ENCODE results near the gene CLEC4D. TPM values are rescaled to one million over a fixed set of nuclear protein-coding genes. Genes with fewer than 3 reads are reported as not detected.
"Not testable (repeated sequence)": the region's sequence is repeated elsewhere in the genome, so short reads cannot be mapped to it uniquely, and the experiment has no call there.

CLEC4D gene
- total RNA-seq, 2 experiments from 2014 or later = not detected

DNA sequence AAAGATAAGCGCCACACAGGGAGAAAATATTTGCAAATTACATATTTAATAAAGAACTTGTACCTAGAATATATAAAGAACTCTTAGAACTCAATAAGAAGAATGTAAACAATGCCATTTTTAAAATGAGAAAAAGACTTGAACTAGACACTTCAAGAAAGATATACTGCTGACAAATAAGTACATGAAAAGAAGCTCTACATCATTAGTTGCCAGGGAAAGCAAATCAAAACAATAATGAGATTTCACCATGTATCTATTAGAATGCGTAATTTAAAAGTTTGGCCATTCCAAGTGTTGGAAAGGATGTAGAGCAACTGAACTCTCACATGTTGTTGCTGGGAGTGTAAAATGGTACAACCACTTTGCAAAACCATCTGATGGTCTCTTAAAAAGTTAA, 34.3 kb downstream of the CLEC4D start:
- no peaks in the 10 kb centered on the region for H3K36me3 Mint-ChIP-seq
- H3K27me3 Mint-ChIP-seq = peaks cover 36% of the 10 kb centered on the region
- no peak overlapping the region for H3K4me3 Mint-ChIP-seq
- no peaks in the 10 kb centered on the region for H3K4me1 Mint-ChIP-seq
- CTCF ChIA-PET = no interaction called here
- H3K9me3 Mint-ChIP-seq (ENCODE audit: low read depth) = no peaks in the 10 kb centered on the region
- ATAC-seq = no peak
- DNase-seq = no peak
- no peak overlapping the region for H3K27ac Mint-ChIP-seq

DNA sequence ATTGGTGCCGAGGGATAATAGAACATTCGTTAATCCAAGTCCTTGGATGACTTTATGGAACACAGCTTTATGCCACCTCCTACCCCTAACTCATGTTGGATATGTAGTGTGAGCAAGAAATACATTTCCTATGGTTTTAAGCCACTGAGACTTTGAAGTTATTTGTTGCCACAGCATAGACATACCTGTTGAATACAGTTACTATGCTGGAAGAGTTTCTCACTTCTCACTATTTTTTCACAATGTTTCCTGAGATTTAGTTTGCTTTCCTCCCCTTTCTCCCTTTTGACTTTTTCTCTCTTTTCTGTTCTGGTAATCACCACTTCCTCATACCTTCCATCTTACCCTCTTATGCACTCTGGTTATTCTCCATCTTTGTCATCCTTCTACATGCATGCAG, 34.9 kb downstream of the CLEC4D start:
- Mint-ChIP-seq H3K36me3 (no peaks in the 10 kb centered on the region), H3K4me3 (no peak overlapping the region), H3K27ac (no peak overlapping the region), H3K27me3 (peaks cover 36% of the 10 kb centered on the region), H3K9me3 (ENCODE audit: low read depth) (no peaks in the 10 kb centered on the region), H3K4me1 (no peaks in the 10 kb centered on the region)
- DNase-seq (no peak), ATAC-seq (no peak)
- CTCF ChIA-PET = no interaction called here

DNA sequence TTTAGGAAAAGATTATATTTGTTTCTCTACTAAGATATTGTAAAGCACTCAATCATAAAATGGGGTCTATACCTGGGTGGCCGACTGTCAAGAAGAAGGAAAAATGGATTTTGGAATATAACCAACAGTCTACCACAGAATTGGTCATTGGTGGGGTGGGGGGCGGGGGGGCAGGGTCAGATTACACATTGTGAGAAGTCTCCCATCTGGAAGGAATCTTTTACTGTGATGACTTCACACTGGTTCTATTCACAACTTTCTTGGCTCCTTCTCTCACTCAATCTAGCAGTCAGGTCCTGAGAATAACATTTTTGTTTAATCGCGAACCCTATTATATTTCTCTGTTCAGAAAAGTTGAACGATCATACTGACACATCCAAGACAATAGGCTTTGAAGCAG, 36.1 kb downstream of the CLEC4D start:
- DNase-seq (no peak), ATAC-seq (no peak)
- no peaks in the 10 kb centered on the region for H3K4me1 Mint-ChIP-seq
- no peak overlapping the region for H3K27ac Mint-ChIP-seq
- H3K4me3 Mint-ChIP-seq = no peak overlapping the region
- CTCF ChIA-PET = no interaction called here
- H3K36me3 Mint-ChIP-seq = no peaks in the 10 kb centered on the region
- H3K27me3 Mint-ChIP-seq = peaks cover 31% of the 10 kb centered on the region
- no peaks in the 10 kb centered on the region for H3K9me3 Mint-ChIP-seq (ENCODE audit: low read depth)

- Mint-ChIP-seq H3K4me3 (no peak overlapping the region), H3K4me1 (peaks cover 6% of the 10 kb centered on the region), H3K27me3 (peaks cover 13% of the 10 kb centered on the region), H3K36me3 (no peaks in the 10 kb centered on the region), H3K9me3 (ENCODE audit: low read depth) (no peaks in the 10 kb centered on the region), H3K27ac (no peak overlapping the region)
- CTCF ChIA-PET = interaction anchor here (5.6 kb wide), 1 partner anchor 9 kb away, joined by 24 read pairs; no protein-coding TSS in a partner anchor
- ATAC-seq (no peak), DNase-seq (no peak)
Observed at GRCh38 chr12:8553088-8553627, 39.9 kb downstream of the CLEC4D start.

DNA sequence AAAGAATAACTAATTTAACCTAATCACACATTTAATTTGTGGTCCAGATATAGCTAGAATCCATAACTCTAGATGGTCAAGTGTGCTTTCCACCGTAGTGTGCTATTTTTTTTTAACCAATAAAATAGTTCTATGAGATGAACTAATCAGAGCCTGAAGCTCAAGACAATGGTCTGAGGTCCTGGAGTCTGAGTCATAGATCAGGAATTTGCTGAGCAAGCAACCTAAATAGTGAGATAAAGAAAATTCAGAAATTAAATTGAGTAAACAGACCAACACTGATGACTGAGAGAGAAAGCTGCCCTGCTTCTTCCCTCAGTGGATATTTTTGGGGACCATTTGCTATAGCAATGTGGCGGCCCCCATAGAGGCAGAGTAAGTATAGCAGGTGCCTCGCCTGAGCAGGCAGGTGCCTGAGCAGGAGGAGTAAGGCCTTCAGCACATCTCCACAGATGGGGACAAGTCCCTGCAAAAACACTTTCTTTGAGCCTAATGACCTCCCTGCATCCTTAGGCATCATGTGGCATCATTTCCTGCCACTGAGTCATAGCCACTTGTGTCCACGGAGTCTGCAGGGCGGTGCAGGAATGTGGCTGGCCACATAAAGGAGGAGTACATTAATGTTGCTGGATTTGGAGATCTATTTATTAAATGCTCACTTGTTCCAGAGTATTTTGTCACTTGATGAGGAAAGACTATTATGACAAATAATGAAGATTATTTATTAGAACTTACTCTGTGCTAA, 41.3 kb downstream of the CLEC4D start:
- H3K9me3 Mint-ChIP-seq (ENCODE audit: low read depth) = no peaks in the 10 kb centered on the region
- no peak overlapping the region for H3K4me3 Mint-ChIP-seq
- CTCF ChIA-PET = interaction anchor here (5.6 kb wide), 1 partner anchor 10 kb away, joined by 24 read pairs; no protein-coding TSS in a partner anchor
- no peak overlapping the region for H3K27ac Mint-ChIP-seq
- H3K36me3 Mint-ChIP-seq = no peaks in the 10 kb centered on the region
- peaks cover 7% of the 10 kb centered on the region for H3K27me3 Mint-ChIP-seq
- no peak for ATAC-seq
- no peak for DNase-seq
- H3K4me1 Mint-ChIP-seq = peaks cover 6% of the 10 kb centered on the region

- Mint-ChIP-seq H3K27me3 (peaks cover 7% of the 10 kb centered on the region), H3K36me3 (no peaks in the 10 kb centered on the region), H3K4me1 (peaks cover 6% of the 10 kb centered on the region), H3K9me3 (ENCODE audit: low read depth) (no peaks in the 10 kb centered on the region), H3K27ac (no peak overlapping the region), H3K4me3 (no peak overlapping the region)
- CTCF ChIA-PET = interaction anchor here (5.6 kb wide), 1 partner anchor 12 kb away, joined by 24 read pairs; no protein-coding TSS in a partner anchor
- no peak for ATAC-seq
- no peak for DNase-seq
Observed at GRCh38 chr12:8556531-8557097, 43.3 kb downstream of the CLEC4D start.

GRCh38 chr12:8559676-8560075, 46.4 kb downstream of the CLEC4D start:
- CTCF ChIA-PET = no interaction called here
- peaks cover 5% of the 10 kb centered on the region for H3K9me3 Mint-ChIP-seq (ENCODE audit: low read depth)
- ATAC-seq = no peak
- H3K27me3 Mint-ChIP-seq = peaks cover 3% of the 10 kb centered on the region
- DNase-seq = no peak
- no peaks in the 10 kb centered on the region for H3K36me3 Mint-ChIP-seq
- H3K4me3 Mint-ChIP-seq = no peak overlapping the region
- no peak overlapping the region for H3K27ac Mint-ChIP-seq
- peaks cover 6% of the 10 kb centered on the region for H3K4me1 Mint-ChIP-seq

- H3K36me3 Mint-ChIP-seq = no peaks in the 10 kb centered on the region
- DNase-seq (no peak), ATAC-seq (no peak)
- CTCF ChIA-PET = interaction anchor here (0.6 kb wide), 1 partner anchor 17 kb away, joined by 3 read pairs; no protein-coding TSS in a partner anchor
- no peak overlapping the region for H3K27ac Mint-ChIP-seq
- H3K4me1 Mint-ChIP-seq = peaks cover 6% of the 10 kb centered on the region
- H3K27me3 Mint-ChIP-seq = peaks cover 3% of the 10 kb centered on the region
- no peak overlapping the region for H3K4me3 Mint-ChIP-seq
- H3K9me3 Mint-ChIP-seq (ENCODE audit: low read depth) = peaks cover 5% of the 10 kb centered on the region
Observed at GRCh38 chr12:8561011-8561410, 47.7 kb downstream of the CLEC4D start.

DNA sequence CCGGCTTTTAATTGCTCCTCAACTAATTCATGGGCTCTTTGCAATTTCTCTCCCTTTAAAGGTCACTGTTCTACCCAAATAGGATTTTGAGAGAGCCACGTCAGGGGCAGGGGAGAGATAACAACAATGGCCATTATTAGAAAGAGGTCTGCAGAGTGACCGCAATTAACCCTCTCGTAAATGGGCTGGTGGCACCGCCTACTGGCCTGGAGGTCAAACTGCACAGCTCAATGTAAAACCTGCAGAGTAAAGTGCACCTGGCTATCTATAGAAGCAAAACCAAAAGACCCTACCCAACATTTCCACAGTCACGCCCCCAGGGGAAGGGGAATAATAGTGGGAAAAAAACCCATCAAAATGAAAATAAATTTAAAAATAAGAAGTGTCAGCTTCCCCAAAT, 49.0 kb downstream of the CLEC4D start:
- ATAC-seq = no peak
- no peak for DNase-seq
- no peaks in the 10 kb centered on the region for H3K36me3 Mint-ChIP-seq
- no peaks in the 10 kb centered on the region for H3K4me1 Mint-ChIP-seq
- H3K27me3 Mint-ChIP-seq = no peaks in the 10 kb centered on the region
- no peak overlapping the region for H3K4me3 Mint-ChIP-seq
- CTCF ChIA-PET = interaction anchor here (0.8 to 1.5 kb wide), 3 partner anchors 9 to 26 kb away, joined by 3 to 7 read pairs (median 3); no protein-coding TSS in a partner anchor
- H3K9me3 Mint-ChIP-seq (ENCODE audit: low read depth) = peaks cover 5% of the 10 kb centered on the region
- H3K27ac Mint-ChIP-seq = no peak overlapping the region

- Mint-ChIP-seq H3K4me1 (no peaks in the 10 kb centered on the region), H3K27me3 (no peaks in the 10 kb centered on the region), H3K36me3 (no peaks in the 10 kb centered on the region), H3K4me3 (no peak overlapping the region), H3K9me3 (ENCODE audit: low read depth) (peaks cover 5% of the 10 kb centered on the region), H3K27ac (no peak overlapping the region)
- CTCF ChIA-PET = interaction anchor here (1.5 kb wide), 2 partner anchors 19 kb away, joined by 3 to 7 read pairs; no protein-coding TSS in a partner anchor
- DNase-seq (no peak), ATAC-seq (no peak)
Observed at GRCh38 chr12:8563356-8563755, 50.1 kb downstream of the CLEC4D start.

DNA sequence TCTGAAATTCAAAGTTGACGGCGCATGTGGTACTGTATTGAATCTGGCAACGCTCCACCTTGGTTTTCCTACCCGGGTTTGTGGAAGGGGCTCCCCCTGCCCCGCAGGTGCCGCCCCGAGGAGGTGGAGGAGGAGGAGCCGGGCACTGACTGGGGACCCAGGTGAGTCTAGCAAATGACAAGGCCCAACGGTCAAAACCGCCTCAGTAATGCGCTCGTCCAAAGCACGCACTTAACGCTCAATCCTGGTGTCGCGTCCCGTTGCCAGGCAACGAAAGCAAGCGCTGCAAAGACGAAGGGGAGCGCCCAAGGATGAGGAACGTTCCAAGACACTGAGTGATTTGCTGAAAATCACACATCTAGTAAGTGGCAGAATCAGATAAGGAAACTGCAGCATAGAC, 51.4 kb downstream of the CLEC4D start:
- H3K27me3 Mint-ChIP-seq = no peaks in the 10 kb centered on the region
- CTCF ChIA-PET = interaction anchor here (1.5 kb wide), 1 partner anchor 21 kb away, joined by 3 read pairs; no protein-coding TSS in a partner anchor

DNA sequence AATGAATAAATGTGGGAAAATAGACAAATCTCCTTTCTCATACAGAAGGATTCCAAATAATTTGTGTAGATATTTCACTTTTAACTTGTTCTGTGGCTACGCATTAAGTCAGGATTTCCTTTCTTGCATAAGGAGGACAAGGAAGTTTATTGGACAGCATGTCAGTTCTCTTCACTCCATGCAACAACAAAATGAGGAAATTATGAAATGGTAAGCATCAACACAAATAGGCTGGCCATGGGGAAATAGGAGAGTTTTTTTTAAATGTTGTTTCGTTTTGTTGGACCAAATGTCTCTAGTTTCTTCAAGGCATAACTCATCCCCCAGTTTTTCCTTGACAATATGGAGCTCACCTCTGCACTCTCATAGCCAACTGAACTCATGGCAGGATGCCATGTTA, 52.7 kb downstream of the CLEC4D start:
- not testable (repeated sequence) for H3K36me3 Mint-ChIP-seq

More for the DNA sequence above, 51.4 kb downstream of the CLEC4D start:
- H3K4me3 Mint-ChIP-seq = no peak overlapping the region
- H3K27ac Mint-ChIP-seq = no peak overlapping the region
- H3K36me3 Mint-ChIP-seq = no peaks in the 10 kb centered on the region
- no peaks in the 10 kb centered on the region for H3K4me1 Mint-ChIP-seq
- H3K9me3 Mint-ChIP-seq (ENCODE audit: low read depth) = peaks cover 5% of the 10 kb centered on the region
- DNase-seq (no peak), ATAC-seq (no peak)

DNA sequence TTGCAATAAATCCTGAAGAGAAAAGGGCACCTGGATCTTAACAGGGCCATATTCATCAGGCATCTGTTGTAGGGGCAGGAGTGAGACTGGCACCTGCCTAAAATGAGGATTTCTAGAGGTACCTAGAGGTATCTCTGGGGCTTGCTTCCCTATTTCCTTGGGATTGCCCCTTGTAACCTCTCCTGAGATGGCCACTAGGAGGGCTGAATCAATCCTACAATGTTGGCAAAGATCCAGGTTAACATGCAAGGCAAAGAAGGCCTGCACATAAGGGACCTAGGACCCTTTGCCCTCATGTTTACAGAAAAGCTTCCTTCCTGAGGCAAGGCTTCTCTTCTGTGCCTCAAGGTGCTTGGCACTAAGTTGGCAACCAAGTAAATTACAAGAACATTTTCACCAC, 53.2 kb downstream of the CLEC4D start:
- ATAC-seq (no peak), DNase-seq (no peak)
- Mint-ChIP-seq H3K9me3 (ENCODE audit: low read depth) (peaks cover 5% of the 10 kb centered on the region), H3K4me3 (no peak overlapping the region), H3K27me3 (no peaks in the 10 kb centered on the region), H3K27ac (no peak overlapping the region), H3K4me1 (no peaks in the 10 kb centered on the region), H3K36me3 (no peaks in the 10 kb centered on the region)
- CTCF ChIA-PET = no interaction called here

More for the DNA sequence above, 52.7 kb downstream of the CLEC4D start:
- H3K27ac Mint-ChIP-seq; H3K4me3 Mint-ChIP-seq; DNase-seq; CTCF ChIA-PET; H3K4me1 Mint-ChIP-seq; H3K9me3 Mint-ChIP-seq (ENCODE audit: low read depth); ATAC-seq; H3K27me3 Mint-ChIP-seq: not testable (repeated sequence)

All from activated CD8-positive, alpha-beta memory T cell treated with anti-CD3 and anti-CD28 coated beads, Interleukin-2, amount 10 ng/mL, durations not matched to agents 7 days and 5 days (primary cell).